Bone marrow (tissue), 2 donors: ENCODE data around the gene SLC6A16.
"Not testable (repeated sequence)": the region's sequence is repeated elsewhere in the genome, so short reads cannot be mapped to it uniquely, and the experiment has no call there.

Experiments
- DNase-seq, 2 donors: peaks; one replicate each; lab custom pipeline; 2025; lab: John Stamatoyannopoulos, UW

The SLC6A16 gene

DNA sequence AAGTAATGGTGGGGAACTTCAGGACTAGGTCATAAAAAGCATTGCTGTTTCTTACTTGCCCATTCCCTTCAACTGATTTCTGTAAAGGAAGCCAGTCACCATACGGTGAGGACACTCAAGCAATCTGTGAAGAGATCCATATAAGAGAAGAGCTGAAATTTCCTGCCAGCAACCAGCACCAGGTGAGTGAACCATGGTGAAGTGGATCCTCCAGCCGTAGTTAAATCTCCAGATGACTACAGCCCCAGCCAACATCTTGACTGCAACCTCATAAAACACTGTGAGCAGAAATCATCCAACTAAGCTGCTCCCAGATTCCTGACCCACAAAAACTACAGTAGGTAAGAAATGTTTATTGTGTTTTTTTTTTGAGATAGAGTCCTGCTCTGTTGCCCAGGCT lies 3.8 kb upstream of the SLC6A16 start:
- DNase-seq = no peak

DNA sequence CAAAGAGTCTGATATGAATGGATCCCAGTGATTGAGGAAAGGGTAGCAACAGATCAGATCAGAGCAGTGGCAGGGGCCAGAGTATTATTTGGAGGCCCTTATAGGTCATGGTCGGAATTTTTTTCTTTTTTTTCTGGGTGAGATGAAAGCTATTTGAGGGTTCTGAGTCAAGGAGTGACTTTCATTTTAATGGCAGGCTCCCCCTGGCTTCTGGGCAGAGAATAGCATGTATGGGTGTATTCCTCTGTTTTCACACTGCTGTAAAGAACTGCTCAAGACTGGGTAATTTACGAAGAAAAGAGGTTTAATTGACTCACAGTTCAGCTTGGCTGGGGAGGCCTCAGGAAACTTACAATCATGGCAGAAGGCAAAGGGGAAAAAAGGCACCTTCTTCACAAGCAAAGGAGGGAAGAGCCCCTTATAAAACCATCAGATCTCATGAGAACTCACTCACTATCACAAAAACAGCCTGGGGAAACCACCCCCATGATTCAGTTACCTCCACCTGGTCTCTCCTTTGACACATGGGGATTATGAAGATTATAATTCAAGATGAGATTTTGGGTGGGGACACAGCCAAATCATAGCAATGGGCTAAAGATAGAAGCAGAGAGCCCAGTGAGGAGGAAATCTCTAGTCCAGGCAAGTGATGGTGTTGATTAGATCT lies 3.0 kb upstream of the SLC6A16 start:
- peak in 1 of 2 donors; percentile 29 for DNase-seq

DNA sequence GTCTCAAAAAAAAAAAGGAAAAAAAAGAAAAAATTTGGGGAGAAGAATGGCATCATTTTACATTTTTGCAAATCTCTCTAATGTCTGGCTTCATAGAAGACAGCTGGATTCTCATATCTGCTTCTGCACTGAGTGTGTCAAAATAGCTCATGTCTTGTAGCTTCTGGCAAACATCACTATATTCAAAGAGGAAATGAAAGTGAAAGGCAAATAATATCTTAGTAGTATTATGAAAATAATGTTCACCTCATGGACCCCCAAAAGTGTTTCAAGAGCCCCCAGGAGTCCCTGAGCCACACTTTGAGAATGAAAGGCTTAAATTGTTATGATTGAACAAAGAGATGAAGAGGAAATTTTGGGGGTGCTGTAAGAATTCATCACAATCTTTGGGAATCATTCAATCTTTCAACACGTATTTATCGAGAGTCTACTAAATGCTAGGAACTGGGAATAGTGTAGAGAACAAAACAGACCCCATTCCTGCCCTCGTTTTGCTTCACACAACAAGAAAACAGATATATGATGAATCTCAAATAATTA lies 1.2 kb upstream of the SLC6A16 start:
- DNase-seq = no peak

DNA sequence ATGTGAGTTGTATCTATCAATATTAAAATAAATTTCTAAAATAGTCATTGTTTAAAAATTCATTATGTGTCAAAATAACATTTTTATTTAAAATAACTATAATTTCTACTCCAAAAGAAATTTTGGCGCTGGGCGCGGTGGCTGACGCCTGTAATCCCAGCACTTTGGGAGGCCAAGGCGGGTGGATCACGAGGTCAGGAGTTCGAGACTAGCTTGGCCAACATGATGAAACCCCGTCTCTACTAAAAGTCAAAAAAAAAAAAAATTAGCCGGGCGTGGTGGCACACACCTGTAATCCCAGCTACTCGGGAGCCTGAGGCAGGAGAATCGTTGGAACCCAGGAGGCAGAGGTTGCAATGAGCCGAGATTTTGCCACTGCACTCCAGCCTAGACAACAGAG lies 765 bp upstream of the SLC6A16 start:
- not testable (repeated sequence) for DNase-seq

DNA sequence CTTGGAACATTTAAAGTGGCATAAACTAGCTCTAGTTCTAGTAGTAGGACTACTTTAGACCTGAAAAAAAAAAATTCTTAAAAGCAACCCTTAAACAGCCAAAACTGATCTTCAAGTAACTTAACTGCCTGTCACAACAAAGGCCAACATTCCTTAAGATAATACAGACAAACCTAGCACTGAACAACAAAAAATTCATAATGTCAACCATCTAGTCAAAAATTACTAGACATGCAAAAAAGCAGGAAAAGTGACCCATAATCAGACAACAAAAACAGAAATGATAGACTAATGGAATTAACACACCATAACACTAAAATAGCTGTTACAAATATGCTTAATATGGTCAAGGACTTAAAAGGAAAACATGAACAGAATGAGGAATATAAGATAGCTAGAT lies 6.7 kb downstream of the SLC6A16 start:
- no peak for DNase-seq

DNA sequence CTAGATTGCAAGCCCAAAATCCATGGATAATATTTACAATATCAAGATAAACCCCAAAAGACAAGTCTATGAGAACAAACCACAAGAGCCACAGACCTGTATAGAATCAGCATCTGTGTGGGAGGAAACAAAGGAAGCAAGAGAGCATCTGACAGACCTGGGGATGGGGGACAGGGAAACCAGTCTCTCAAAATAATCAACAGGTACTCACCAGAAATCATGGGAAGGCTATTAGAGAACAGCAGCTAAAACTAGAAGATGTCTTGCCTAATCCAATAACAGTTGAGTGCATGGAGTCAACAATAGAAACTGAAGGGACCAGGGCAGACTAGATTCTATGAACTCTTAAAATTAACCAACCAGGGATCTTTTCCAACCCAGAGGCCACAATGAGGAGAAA lies 8.7 kb downstream of the SLC6A16 start:
- no peak for DNase-seq

DNA sequence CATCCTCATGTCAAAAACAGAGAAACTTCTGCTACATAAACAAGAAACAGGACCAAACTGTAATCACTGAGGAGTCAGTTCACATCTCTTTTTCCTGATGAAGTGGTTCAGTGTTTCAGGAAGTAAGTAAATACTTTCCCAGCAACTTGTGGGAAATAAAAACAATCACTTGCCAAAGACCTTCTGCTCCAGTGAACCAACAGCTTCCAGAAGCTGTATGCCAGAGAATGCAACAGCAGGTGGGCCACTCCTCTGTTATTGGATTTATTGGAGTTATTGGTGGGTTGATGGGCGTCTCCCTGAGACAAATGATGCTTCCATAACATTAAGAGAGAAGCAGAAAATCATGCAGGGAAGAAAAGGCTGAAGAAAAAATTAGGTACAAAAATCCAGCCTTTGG lies 9.9 kb downstream of the SLC6A16 start:
- no peak for DNase-seq

DNA sequence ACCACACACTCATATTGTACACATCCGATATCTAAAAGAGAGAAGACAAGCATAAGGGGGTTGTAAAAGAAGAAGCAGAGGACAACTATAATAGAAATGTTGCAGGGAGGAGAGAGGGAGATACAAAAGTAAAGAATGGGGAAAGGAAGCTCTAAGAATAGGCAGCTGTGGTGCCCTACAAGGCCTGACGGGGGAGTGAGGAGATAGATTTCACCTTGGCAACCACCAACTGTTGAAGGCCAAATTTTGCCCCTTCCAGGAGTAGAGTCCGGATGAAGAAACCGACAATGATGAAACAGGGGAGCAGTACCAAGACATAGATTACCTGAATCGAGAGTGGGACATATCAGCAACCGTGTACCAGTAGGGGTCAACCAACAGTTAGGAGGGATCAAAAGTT lies 15.9 kb downstream of the SLC6A16 start:
- no peak for DNase-seq

DNA sequence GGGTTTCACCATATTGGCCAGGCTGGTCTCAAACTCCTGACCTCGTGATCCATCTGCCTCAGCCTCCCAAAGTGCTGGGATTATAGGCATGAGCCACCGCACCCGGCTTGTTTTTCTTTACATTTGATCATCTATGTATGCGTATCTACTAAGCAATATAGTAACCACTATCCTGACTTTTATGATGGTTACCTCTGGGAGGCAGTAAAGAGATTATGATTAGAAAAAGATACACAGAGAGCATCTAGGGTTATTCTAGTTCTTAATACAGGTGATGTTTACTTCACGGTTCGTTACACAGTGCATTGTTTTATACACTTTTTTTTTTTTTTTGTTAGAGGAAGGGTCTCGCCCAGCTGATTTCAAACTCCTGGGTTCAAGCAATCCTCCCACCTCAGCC lies 18.3 kb downstream of the SLC6A16 start:
- not testable (repeated sequence) for DNase-seq

GRCh38 chr19:49301866-49302252 lies 23.1 kb downstream of the SLC6A16 start:
- DNase-seq = no peak

- peak; percentile 34 to 41 for DNase-seq
Measured at GRCh38 chr19:49301165-49301865, 23.7 kb downstream of the SLC6A16 start.

DNA sequence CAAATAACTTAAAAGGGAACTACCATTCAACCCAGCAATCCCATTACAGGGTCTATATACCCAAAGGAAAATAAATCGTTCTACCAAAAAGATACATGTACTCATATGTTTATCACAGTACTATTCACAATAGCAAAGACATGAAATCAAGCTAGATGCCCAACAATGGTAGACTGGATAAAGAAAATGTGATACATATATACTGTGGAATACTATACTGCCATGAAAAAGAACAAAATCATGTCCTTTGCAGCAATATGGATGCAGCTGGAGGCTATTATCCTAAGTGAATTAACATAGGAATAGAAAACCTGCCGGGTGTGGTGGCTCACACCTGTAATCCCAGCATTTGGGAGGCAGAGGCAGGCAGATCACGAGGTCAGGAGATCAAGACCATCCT lies 26.3 kb downstream of the SLC6A16 start:
- DNase-seq = not testable (repeated sequence)

GRCh38 chr19:49297403-49297802 lies 27.6 kb downstream of the SLC6A16 start:
- DNase-seq = no peak

DNA sequence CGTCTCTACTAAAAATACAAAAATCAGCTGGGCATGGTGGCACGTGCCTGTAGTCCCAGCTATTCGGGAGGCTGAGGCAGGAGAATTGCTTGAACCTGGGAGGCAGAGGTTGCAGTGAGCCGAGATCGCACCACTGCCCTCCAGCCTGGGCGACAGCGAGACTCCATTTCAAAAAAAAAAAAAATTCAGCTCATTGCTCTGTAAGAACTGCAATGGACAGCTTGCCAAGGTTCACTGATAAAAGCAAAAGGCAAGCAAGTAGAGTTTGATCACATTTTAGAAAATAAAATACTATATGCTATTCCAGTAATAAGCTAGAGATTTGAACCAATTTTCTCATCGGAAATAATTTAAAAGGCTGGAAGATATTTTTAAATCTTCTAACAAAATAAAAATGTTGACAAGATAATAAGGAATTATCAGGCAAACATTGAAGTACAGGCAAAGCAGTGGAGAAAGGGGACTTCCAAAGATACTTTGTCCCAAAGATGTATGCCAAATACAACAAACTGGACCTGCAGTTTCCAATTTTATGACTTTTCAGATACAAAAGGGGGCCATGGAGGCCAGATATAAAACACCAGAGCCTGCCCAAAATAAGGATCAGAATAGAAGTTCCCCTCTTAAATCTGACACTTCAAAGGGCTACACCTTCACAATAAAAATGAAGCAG lies 29.6 kb downstream of the SLC6A16 start:
- no peak for DNase-seq

DNA sequence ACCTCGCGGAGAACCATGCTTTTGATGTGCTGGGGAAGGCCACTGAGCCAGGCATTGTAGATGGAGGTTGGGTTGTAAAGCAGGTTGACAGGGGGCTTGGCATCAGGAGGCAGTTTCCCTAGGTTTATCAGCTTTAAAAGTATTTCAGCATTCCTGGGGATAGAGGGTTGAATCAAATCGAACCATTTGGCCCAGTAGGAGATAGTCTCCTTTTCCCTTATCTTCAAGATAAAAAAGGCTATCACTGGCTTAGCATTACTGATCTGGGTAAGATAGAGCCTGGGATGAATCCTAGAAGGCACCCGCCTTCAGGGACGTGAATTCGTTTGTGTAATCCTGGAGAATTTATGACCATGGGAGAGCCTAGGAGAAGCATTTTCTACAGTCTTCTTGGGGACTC lies 30.6 kb downstream of the SLC6A16 start:
- no peak for DNase-seq

DNA sequence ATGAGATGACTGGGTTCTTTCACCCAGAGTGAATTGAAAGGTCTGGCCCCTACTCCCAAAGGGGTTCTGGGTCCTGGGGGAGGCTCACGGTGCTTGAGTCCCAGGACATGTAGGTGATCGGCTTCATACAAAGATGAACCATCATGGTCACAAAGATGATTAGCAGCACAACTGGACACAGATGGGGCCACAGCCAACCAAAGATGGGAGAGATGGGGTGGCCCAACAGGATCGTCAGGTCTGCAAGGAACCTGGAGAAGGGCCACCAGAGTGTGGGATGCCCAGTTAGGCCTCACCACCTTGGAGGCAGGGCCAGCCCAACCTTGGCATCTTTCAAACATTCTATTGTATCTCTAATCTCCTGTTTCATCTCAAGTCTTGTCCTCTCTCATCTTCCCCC lies 34.5 kb downstream of the SLC6A16 start:
- DNase-seq = no peak

- not testable (repeated sequence) for DNase-seq
Measured at GRCh38 chr19:49289286-49289685, 35.7 kb downstream of the SLC6A16 start.

DNA sequence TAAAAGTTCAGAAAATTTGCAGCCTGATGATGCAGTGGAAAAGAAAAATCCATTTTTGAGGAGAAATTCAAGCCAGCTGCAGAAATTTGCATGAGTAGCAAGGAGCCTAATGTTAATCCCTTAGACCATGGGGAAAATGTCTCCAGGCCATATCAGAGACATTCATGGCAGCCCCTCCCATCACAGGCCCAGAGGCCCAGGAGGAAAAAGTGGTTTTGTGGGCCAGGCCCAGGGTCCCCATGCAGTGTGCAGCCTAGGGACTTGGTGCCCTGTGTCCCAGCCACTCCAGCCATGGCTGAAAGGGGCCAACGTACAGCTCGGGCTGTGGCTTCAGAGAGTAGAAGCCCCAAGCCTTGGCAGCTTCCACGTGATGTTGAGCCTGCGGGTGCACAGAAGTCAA lies 36.8 kb downstream of the SLC6A16 start:
- DNase-seq = not testable (repeated sequence)

GRCh38 chr19:49287141-49287770 lies 37.7 kb downstream of the SLC6A16 start:
- DNase-seq = no peak

- DNase-seq = no peak
Measured at GRCh38 chr19:49282184-49282583, 42.8 kb downstream of the SLC6A16 start.

GRCh38 chr19:49272204-49272603 lies 52.8 kb downstream of the SLC6A16 start:
- DNase-seq = no peak

- DNase-seq = no peak
Measured at GRCh38 chr19:49271080-49271753, 53.8 kb downstream of the SLC6A16 start.
